Vagina (tissue), 2 donors: ENCODE data around the gene SAMD4A.

Experiments used
- POLR2A ChIP-seq, 2 donors: fragments of 450-650 bp; IDR thresholded peaks; one replicate each; pipeline ENCODE4 v1.6.1; 2017; ENCODE audit warnings: antibody characterized with exemption in 2 of 2, mild to moderate bottlenecking in 2 of 2, moderate library complexity in 2 of 2
- POLR2AphosphoS5 ChIP-seq, 2 donors: sonication (generic); formaldehyde crosslinking; IDR thresholded peaks; one replicate each; pipeline ENCODE4 v1.9.0; 2017; ENCODE audit warnings: antibody characterized with exemption in 2 of 2, mild to moderate bottlenecking in 2 of 2, low read depth in 1 of 2; ENCODE audit not compliant: insufficient read depth in 1 of 2
- TF ChIP-seq, protein P1 (sequence below), 3 experiments: fragments of 450-650 bp in 2 of 3; fragments of 200-600 bp in 1 of 3; sonication (generic) in 1 of 3; IDR thresholded peaks; one replicate each; pipeline ENCODE4 v1.5.1; 2017 to 2019; ENCODE audit warnings: antibody characterized with exemption in 3 of 3, mild to moderate bottlenecking in 2 of 3, moderate library complexity in 2 of 3

DNA sequence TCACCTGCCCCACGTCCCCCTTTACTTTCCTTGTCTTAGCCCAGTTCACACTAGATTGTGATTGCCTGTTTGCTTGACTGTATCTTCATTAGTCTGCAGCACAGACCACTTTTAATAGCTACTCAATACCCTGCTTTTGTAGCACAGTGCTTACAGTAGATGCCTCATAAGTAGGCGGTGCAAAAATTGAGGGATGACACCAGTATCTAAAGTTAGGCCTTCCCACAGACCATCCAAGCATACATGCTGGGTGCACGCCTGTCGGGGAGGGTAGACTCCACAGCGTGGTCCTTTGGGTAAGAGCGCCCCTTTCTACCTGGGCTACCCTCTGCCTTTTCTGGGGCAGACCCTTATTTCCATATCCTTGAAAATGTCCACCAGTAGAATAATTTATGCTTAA, 194.9 kb downstream of the SAMD4A start:
- TF ChIP-seq, protein P1, sequence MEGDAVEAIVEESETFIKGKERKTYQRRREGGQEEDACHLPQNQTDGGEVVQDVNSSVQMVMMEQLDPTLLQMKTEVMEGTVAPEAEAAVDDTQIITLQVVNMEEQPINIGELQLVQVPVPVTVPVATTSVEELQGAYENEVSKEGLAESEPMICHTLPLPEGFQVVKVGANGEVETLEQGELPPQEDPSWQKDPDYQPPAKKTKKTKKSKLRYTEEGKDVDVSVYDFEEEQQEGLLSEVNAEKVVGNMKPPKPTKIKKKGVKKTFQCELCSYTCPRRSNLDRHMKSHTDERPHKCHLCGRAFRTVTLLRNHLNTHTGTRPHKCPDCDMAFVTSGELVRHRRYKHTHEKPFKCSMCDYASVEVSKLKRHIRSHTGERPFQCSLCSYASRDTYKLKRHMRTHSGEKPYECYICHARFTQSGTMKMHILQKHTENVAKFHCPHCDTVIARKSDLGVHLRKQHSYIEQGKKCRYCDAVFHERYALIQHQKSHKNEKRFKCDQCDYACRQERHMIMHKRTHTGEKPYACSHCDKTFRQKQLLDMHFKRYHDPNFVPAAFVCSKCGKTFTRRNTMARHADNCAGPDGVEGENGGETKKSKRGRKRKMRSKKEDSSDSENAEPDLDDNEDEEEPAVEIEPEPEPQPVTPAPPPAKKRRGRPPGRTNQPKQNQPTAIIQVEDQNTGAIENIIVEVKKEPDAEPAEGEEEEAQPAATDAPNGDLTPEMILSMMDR (IDR thresholded peaks at IDR 0.05): no peak
- TF ChIP-seq POLR2A (IDR thresholded peaks at IDR 0.05): no peak
- TF ChIP-seq POLR2AphosphoS5 (IDR thresholded peaks at IDR 0.05; ENCODE audit: insufficient read depth in 1 of 2, low read depth in 1 of 2): no peak
